Measurements from ENCODE around the gene CYP4F8. TPM values are rescaled to one million over a fixed set of nuclear protein-coding genes. Genes with fewer than 3 reads are reported as not detected.
"Not testable (repeated sequence)": the region's sequence is repeated elsewhere in the genome, so short reads cannot be mapped to it uniquely, and the experiment has no call there.

Gene CYP4F8
- total RNA-seq, 1 donor from 2014 or later = not detected

DNA sequence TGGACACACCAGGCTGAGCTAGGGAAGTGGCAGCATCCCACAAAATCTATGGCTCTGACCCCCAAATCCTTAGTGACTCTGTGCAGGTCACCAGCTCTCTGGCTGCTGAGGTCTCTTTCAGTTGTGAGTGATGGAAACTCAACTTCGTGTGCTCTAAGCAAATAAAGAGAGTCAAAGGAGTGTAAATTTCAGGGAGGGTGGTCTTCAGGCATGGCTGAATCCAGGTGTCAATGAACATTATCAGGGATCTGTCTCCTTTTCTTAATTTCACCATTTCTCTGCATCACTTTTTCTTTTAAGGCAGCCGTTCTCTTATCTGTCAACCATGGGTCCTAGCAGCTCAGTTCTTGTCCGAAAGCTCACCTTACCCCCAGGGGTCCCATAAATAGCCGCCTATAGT lies 64.1 kb downstream of the CYP4F8 start:
- ATAC-seq (ENCODE audit: low read depth) (no peak), DNase-seq (no peak)
- peaks cover 14% of the 10 kb centered on the region for H3K27me3 Mint-ChIP-seq
- H3K27ac Mint-ChIP-seq = no peak overlapping the region
- POLR2A ChIA-PET = no interaction called here
- CTCF ChIA-PET = interaction anchor here (0.6 kb wide), 1 partner anchor 98 kb away, joined by 3 read pairs; no protein-coding TSS in a partner anchor
- intact Hi-C loops (cut with micrococcal nuclease) = no loop called here
- H3K4me1 Mint-ChIP-seq = no peaks in the 10 kb centered on the region
- no peak for TF ChIP-seq CTCF (IDR thresholded peaks at IDR 0.05)
- no peaks in the 10 kb centered on the region for H3K36me3 Mint-ChIP-seq (ENCODE audit: low read depth)
- no peaks in the 10 kb centered on the region for H3K9me3 Mint-ChIP-seq
- no peak overlapping the region for H3K4me3 Mint-ChIP-seq

DNA sequence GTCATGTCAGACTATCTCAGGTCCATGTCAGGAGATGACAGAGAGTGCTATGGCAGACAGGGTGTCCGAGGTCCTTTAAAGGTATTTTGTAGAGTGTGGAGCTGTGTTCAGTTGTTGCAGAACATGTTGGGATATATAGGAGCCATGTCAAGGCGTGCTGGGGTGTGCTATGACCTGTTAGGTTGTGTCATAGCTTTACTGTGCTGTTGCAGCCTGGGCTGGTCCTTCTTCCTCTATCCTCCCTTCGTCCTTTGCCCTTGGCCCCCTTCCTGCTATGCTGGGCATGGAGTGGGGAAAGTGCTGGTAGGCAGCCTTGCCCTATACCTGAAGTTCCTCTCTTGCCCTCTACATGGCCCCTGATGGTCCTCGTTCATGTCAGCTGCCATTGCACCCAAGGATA lies 64.8 kb downstream of the CYP4F8 start:
- H3K4me1 Mint-ChIP-seq; H3K9me3 Mint-ChIP-seq; DNase-seq; ATAC-seq (ENCODE audit: low read depth); CTCF ChIA-PET; H3K36me3 Mint-ChIP-seq (ENCODE audit: low read depth); H3K4me3 Mint-ChIP-seq; H3K27ac Mint-ChIP-seq; intact Hi-C loops (cut with micrococcal nuclease); POLR2A ChIA-PET: not testable (repeated sequence)
- H3K27me3 Mint-ChIP-seq = peaks cover 18% of the 10 kb centered on the region

Other genes with a start within 250 kb of the CYP4F8 start
- gene AKAP8, start 235.4 kb upstream of the CYP4F8 start, total RNA-seq = 74.8 and 79.0 TPM in 2 replicates
- gene AKAP8L, start 196.2 kb upstream of the CYP4F8 start, total RNA-seq = 126 and 163 TPM in 2 replicates
- gene WIZ, start 165.3 kb upstream of the CYP4F8 start, total RNA-seq = 32.6 and 34.1 TPM in 2 replicates
- 76.2 and 89.3 TPM in 2 replicates for gene RASAL3, start 150.7 kb upstream of the CYP4F8 start, total RNA-seq
- gene PGLYRP2, start 135.7 kb upstream of the CYP4F8 start, total RNA-seq = not detected in 2 replicates
- not detected in 2 replicates for gene CYP4F22, start 106.7 kb upstream of the CYP4F8 start, total RNA-seq
- not detected in 2 replicates for gene CYP4F3, start 25.7 kb downstream of the CYP4F8 start, total RNA-seq
- gene CYP4F12, start 57.9 kb downstream of the CYP4F8 start, total RNA-seq = not detected in 2 replicates
- not detected in 2 replicates for gene OR10H2, start 112.8 kb downstream of the CYP4F8 start, total RNA-seq
- not detected in 2 replicates for gene OR10H3, start 122.8 kb downstream of the CYP4F8 start, total RNA-seq
- gene OR10H5, start 172.4 kb downstream of the CYP4F8 start, total RNA-seq = not detected in 2 replicates
- 0.05 TPM in 1 of 2 replicates, not detected in the other for gene OR10H1, start 200.4 kb downstream of the CYP4F8 start, total RNA-seq